GM13976 (cell line): ENCODE results near the gene DHRS3.
A peak's percentile ranks its signal among the peaks of the same experiment; 100 is the strongest.

Experiments used
- DNase-seq: peaks from one replicate; pipeline ENCODE4 v3.0.0; 2012; ENCODE audit warnings: low spot score
- in situ Hi-C: fragments of 300-500 bp; cut with MboI; formaldehyde crosslinking; loops from one replicate; pipeline ENCODE4 v1.12.0; 2022; ENCODE audit warnings: low sequenced_read_pairs, mixed read lengths, inconsistent platforms; ENCODE audit not compliant: unreplicated experiment
- TF ChIP-seq, protein P1 (sequence below): IDR thresholded peaks from 2 replicates; pipeline ENCODE4 v1.5.1; 2012; ENCODE audit warnings: borderline replicate concordance, mild to moderate bottlenecking; ENCODE audit not compliant: insufficient read depth; ENCODE audit errors: extremely low read depth, missing control alignments, control extremely low read depth

DHRS3 gene

DNA sequence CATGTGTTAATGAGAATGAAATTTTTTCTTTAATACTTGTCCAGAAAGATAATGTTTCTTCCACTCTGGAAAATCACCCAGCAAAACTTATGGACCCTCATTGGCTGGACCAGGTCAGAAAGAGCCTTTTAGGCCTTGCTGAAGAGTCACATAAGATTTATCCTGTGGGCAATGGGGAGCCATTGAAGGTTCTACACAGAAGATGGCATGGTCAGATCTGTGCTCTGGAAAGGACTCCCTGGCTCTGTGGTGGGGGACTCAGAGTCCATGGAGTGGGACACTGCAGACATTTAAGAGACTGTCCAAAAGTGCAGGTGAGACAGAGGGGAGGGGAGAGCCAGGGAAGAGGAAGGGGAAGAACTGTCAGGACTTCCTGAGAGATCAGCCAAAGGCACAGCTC lies 66.4 kb downstream of the DHRS3 start:
- TF ChIP-seq, protein P1, sequence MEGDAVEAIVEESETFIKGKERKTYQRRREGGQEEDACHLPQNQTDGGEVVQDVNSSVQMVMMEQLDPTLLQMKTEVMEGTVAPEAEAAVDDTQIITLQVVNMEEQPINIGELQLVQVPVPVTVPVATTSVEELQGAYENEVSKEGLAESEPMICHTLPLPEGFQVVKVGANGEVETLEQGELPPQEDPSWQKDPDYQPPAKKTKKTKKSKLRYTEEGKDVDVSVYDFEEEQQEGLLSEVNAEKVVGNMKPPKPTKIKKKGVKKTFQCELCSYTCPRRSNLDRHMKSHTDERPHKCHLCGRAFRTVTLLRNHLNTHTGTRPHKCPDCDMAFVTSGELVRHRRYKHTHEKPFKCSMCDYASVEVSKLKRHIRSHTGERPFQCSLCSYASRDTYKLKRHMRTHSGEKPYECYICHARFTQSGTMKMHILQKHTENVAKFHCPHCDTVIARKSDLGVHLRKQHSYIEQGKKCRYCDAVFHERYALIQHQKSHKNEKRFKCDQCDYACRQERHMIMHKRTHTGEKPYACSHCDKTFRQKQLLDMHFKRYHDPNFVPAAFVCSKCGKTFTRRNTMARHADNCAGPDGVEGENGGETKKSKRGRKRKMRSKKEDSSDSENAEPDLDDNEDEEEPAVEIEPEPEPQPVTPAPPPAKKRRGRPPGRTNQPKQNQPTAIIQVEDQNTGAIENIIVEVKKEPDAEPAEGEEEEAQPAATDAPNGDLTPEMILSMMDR = no peak
- DNase-seq = no peak
- in situ Hi-C loops = no loop called here

DNA sequence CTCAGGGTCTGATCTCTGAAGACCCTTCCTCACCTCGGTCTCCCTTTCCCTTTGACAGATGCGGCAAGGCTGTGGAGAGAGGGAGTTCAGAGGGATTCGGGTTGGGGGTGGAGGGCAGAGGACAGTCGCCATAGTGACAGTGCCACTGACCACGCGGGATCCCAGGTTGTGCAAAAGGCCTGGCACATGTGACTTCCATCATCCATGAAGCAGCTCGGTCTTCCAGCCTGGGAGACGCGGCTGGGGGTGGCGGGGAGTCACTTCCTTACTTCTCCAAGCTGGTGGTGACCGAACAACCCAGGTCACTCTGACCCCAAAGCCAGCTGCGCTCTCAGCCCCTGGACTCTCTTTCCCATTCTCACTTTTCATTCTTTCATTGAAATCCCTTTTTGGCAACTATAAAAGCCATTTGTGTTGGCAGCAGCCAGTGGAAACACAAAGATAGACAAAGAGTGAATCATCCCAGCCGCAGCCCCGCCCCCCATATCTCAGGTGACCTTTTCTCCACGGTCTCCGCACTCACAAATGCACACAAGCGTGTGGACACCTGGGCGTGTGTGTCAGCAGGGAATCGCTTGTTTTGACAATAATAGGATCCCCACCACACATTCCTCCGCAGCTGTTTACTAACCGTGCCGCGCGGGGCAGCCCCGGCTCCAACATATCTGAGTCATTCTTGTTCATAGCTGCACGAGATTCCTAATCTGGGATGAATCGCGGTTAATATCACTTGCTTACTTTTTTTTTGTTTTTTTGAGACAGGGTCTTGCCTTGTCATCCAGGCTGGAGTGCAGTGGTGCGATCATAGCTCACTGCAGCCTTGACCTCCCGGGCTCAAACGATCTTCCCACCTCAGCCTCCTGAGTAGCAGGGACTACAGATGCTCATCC lies 68.3 kb downstream of the DHRS3 start:
- in situ Hi-C loops = no loop called here
- TF ChIP-seq, protein P1 = no peak
- DNase-seq = no peak

DNA sequence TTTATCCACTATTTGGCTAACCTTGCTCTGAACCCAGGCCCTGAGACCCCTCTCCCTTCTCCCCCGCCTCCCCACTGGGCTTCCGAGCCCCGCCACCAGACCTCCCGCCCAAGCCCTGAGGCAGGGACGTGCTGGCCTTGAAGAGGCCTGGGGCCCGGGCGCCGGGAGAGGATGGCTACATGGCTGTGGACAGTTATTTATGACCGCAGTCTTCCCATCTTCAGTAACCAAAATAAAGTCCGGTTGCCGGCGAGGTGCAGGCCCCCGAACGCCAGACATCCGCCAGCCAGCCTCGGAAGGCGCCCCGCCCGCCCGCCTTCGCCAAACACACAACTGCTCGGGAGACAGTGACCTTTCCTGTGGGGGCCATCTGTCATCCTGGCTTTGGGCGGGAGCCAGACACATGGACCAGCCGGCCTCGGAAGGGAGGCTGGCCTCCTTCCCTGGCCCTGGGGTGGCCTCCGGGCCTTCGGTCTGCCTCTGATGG lies 69.0 kb downstream of the DHRS3 start:
- in situ Hi-C loops = no loop called here
- no peak for DNase-seq
- TF ChIP-seq, protein P1 = no peak

DNA sequence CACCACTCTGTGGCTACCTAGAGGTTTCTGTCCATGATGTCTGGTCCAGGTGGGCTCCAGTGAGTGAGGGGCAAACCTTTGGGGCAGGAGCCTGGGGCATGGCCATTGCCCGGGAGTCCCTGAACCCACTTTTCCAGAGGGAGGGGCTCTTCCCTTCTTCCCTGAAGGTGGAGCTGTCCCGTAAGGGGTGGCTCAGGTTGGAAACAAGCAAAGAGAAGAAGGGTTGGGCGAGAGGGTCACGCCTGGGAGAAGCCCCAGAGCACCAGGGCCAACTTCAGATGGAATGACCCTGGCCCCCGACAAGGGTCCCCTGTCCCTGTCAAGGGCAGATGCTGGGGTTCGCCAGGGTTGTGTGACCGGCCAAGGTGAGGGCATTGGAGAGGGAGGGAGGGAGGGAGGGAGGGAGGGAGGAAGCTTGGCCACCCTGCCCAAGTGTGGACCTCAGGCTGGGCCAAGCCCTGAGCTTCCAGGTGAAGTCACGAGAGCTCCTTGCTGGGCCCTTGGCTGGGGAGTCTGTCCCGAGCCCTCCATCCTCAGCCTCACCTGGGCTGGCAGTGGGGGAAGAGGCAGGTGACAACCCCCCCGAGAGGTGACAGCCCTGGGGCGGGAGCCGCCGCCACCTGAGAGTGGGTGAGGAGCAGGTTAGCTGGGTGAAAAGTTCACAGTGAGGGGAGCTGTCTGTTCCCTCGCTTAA lies 69.6 kb downstream of the DHRS3 start:
- in situ Hi-C loops = no loop called here
- TF ChIP-seq, protein P1 = no peak
- DNase-seq = peak; percentile 26

DNA sequence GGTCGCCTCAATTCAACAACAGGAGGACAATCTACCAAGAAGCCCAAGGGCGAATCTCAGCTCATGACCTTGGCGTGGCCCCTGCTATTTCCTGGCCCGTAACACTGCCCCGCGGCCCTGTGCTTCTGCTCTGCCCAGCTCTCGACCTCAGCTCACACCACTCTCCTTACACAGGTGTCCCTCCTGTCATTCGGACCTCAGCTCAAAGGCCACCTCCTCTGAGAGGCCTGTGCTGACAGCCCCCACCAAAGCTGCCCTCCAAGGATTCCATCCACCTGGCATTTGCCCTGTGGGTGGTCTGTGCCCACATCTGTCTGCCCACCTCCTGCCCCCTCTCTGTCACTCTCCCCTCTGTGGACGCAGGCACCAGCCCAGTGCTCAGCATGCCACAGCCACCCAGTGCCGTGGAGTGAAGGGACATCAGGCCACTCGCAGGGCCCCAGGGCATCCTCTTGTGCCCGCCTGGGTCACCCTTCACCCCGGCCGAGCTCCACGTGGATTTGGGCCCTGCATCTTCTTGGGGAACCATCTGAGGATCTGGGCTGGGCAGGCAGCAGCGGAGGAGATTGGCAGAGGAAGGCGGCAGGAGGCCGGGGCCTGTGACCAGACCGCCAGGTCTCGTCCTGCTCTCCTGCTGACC lies 70.3 kb downstream of the DHRS3 start:
- TF ChIP-seq, protein P1 = no peak
- no peak for DNase-seq
- in situ Hi-C loops = no loop called here
